ENCODE data around the gene OGFOD3. TPM values are rescaled to one million over a fixed set of nuclear protein-coding genes. Genes with fewer than 3 reads are reported as not detected.

Gene OGFOD3
- total and polyA plus RNA-seq, 9 of the 15 experiments (the other 6 are each of a cell fraction or from before 2014, with no cell fraction given) = 0.69 to 44.7 (median 18.9) TPM

- TF ChIP-seq CBFB (CRISPR knock-in tag; IDR thresholded peaks at IDR 0.05) (peak; percentile 12; the same call in 1 of the 2 replicates), PCBP2 (IDR thresholded peaks at IDR 0.05; ENCODE audit: low read depth, low read length, poor library complexity, severe bottlenecking) (no peak), STAT5A (IDR thresholded peaks at IDR 0.05; ENCODE audit: borderline replicate concordance, low read length) (peak; percentile 92), TCF3 (CRISPR knock-in tag; IDR thresholded peaks at IDR 0.05) (peak; percentile 99), ZC3H4 (CRISPR knock-in tag; IDR thresholded peaks at IDR 0.05; ENCODE audit: borderline replicate concordance) (no peak), ZEB2 (IDR thresholded peaks at IDR 0.05) (peak; percentile 99), ZBTB17 (CRISPR knock-in tag; IDR thresholded peaks at IDR 0.05) (peak; percentile 84), BRD9 (IDR thresholded peaks at IDR 0.05; ENCODE audit: low read depth, partially characterized antibody) (peak; percentile 40), PHF20 (IDR thresholded peaks at IDR 0.05; ENCODE audit: partially characterized antibody) (no peak), HES1 (IDR thresholded peaks at IDR 0.05; ENCODE audit: low read depth) (peak; percentile 92), SIX5 (IDR thresholded peaks at IDR 0.05; ENCODE audit: borderline replicate concordance in 1 of 2, insufficient read depth in 1 of 2, low read depth in 1 of 2, low read length in 2 of 2) (no peak)
- TF ChIP-seq, protein P1, sequence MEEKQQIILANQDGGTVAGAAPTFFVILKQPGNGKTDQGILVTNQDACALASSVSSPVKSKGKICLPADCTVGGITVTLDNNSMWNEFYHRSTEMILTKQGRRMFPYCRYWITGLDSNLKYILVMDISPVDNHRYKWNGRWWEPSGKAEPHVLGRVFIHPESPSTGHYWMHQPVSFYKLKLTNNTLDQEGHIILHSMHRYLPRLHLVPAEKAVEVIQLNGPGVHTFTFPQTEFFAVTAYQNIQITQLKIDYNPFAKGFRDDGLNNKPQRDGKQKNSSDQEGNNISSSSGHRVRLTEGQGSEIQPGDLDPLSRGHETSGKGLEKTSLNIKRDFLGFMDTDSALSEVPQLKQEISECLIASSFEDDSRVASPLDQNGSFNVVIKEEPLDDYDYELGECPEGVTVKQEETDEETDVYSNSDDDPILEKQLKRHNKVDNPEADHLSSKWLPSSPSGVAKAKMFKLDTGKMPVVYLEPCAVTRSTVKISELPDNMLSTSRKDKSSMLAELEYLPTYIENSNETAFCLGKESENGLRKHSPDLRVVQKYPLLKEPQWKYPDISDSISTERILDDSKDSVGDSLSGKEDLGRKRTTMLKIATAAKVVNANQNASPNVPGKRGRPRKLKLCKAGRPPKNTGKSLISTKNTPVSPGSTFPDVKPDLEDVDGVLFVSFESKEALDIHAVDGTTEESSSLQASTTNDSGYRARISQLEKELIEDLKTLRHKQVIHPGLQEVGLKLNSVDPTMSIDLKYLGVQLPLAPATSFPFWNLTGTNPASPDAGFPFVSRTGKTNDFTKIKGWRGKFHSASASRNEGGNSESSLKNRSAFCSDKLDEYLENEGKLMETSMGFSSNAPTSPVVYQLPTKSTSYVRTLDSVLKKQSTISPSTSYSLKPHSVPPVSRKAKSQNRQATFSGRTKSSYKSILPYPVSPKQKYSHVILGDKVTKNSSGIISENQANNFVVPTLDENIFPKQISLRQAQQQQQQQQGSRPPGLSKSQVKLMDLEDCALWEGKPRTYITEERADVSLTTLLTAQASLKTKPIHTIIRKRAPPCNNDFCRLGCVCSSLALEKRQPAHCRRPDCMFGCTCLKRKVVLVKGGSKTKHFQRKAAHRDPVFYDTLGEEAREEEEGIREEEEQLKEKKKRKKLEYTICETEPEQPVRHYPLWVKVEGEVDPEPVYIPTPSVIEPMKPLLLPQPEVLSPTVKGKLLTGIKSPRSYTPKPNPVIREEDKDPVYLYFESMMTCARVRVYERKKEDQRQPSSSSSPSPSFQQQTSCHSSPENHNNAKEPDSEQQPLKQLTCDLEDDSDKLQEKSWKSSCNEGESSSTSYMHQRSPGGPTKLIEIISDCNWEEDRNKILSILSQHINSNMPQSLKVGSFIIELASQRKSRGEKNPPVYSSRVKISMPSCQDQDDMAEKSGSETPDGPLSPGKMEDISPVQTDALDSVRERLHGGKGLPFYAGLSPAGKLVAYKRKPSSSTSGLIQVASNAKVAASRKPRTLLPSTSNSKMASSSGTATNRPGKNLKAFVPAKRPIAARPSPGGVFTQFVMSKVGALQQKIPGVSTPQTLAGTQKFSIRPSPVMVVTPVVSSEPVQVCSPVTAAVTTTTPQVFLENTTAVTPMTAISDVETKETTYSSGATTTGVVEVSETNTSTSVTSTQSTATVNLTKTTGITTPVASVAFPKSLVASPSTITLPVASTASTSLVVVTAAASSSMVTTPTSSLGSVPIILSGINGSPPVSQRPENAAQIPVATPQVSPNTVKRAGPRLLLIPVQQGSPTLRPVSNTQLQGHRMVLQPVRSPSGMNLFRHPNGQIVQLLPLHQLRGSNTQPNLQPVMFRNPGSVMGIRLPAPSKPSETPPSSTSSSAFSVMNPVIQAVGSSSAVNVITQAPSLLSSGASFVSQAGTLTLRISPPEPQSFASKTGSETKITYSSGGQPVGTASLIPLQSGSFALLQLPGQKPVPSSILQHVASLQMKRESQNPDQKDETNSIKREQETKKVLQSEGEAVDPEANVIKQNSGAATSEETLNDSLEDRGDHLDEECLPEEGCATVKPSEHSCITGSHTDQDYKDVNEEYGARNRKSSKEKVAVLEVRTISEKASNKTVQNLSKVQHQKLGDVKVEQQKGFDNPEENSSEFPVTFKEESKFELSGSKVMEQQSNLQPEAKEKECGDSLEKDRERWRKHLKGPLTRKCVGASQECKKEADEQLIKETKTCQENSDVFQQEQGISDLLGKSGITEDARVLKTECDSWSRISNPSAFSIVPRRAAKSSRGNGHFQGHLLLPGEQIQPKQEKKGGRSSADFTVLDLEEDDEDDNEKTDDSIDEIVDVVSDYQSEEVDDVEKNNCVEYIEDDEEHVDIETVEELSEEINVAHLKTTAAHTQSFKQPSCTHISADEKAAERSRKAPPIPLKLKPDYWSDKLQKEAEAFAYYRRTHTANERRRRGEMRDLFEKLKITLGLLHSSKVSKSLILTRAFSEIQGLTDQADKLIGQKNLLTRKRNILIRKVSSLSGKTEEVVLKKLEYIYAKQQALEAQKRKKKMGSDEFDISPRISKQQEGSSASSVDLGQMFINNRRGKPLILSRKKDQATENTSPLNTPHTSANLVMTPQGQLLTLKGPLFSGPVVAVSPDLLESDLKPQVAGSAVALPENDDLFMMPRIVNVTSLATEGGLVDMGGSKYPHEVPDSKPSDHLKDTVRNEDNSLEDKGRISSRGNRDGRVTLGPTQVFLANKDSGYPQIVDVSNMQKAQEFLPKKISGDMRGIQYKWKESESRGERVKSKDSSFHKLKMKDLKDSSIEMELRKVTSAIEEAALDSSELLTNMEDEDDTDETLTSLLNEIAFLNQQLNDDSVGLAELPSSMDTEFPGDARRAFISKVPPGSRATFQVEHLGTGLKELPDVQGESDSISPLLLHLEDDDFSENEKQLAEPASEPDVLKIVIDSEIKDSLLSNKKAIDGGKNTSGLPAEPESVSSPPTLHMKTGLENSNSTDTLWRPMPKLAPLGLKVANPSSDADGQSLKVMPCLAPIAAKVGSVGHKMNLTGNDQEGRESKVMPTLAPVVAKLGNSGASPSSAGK (IDR thresholded peaks at IDR 0.05) = no peak
Observed at GRCh38 chr17:82461827-82462524, 43.6 kb upstream of the OGFOD3 start (continued).
